DND-41 (cell line): ENCODE results near the gene IGSF9.

Experiments used
- ATAC-seq: fragments of 200-7000 bp; cut with Tn5 transposase; 3 replicates; pipeline ENCODE4 v1.9.1; 2021; ENCODE audit warnings: low read depth; ENCODE audit not compliant: insufficient read depth
- DNase-seq: peaks from one replicate; pipeline ENCODE4 v3.0.0-alpha.2; 2020
- H2AFZ ChIP-seq: 2 replicates; pipeline ENCODE4 v1.6.0; 2012; ENCODE audit warnings: low read depth, low read length
- H3K27ac ChIP-seq: 2 replicates; pipeline ENCODE4 v1.5.1; 2012; ENCODE audit warnings: low read length, inconsistent platforms
- H3K27me3 ChIP-seq: fragments of 200-600 bp; sonication (generic); 2 replicates; pipeline ENCODE4 v1.6.0; 2012; ENCODE audit warnings: low read length, mild to moderate bottlenecking, inconsistent platforms; ENCODE audit not compliant: insufficient read depth, poor library complexity
- H3K36me3 ChIP-seq: 2 replicates; pipeline ENCODE4 v1.5.1; 2012; ENCODE audit warnings: low read length, inconsistent platforms; ENCODE audit not compliant: insufficient read depth
- H3K4me1 ChIP-seq: 2 replicates; pipeline ENCODE4 v1.5.1; 2012; ENCODE audit warnings: mild to moderate bottlenecking, low read length; ENCODE audit not compliant: insufficient read depth
- H3K4me2 ChIP-seq: 2 replicates; pipeline ENCODE4 v1.6.0; 2012; ENCODE audit warnings: mild to moderate bottlenecking, moderate library complexity, low read length, inconsistent platforms; ENCODE audit not compliant: insufficient read depth
- H3K4me3 ChIP-seq, 2 experiments: fragments of 200-600 bp in 1 of 2; shearing (Covaris generic) in 1 of 2; 2 replicates each; pipeline ENCODE4 v1.5.1; 2012 to 2016; ENCODE audit warnings: inconsistent platforms in 2 of 2, low read length in 2 of 2, mild to moderate bottlenecking in 2 of 2, low read depth in 1 of 2, moderate library complexity in 1 of 2
- H3K79me2 ChIP-seq: 2 replicates; pipeline ENCODE4 v1.6.0; 2012; ENCODE audit warnings: low read length, inconsistent platforms; ENCODE audit not compliant: insufficient read depth
- H3K9ac ChIP-seq: 2 replicates; pipeline ENCODE4 v1.6.0; 2012; ENCODE audit warnings: low read depth, mild to moderate bottlenecking, inconsistent platforms, low read length, moderate library complexity
- H3K9me3 ChIP-seq: 2 replicates; pipeline ENCODE4 v1.5.1; 2012; ENCODE audit warnings: low read length, moderate library complexity, mild to moderate bottlenecking, inconsistent platforms; ENCODE audit not compliant: insufficient read depth, severe bottlenecking
- H4K20me1 ChIP-seq: 2 replicates; pipeline ENCODE4 v1.6.0; 2012; ENCODE audit warnings: low read length; ENCODE audit not compliant: insufficient read depth
- CTCF ChIP-seq: IDR thresholded peaks from 2 replicates; pipeline ENCODE4 v1.5.1; 2012; ENCODE audit warnings: borderline replicate concordance, low read length, moderate library complexity, mild to moderate bottlenecking; ENCODE audit not compliant: poor library complexity, severe bottlenecking; ENCODE audit errors: extremely low read depth
- EZH2 ChIP-seq: IDR thresholded peaks from 3 replicates; pipeline ENCODE4 v1.6.1; 2012; ENCODE audit warnings: borderline replicate concordance, low read depth, mild to moderate bottlenecking, moderate library complexity, low read length, inconsistent platforms; ENCODE audit not compliant: severe bottlenecking

IGSF9 gene

GRCh38 chr1:159897962-159898361 lies 47.5 kb downstream of the IGSF9 start:
- no peak overlapping the region for H3K4me2 ChIP-seq
- no peaks in the 10 kb centered on the region for H3K79me2 ChIP-seq
- H3K4me1 ChIP-seq, result no peaks in the 10 kb centered on the region
- TF ChIP-seq EZH2 (no peak), CTCF (no peak)
- no peak for DNase-seq
- no peak overlapping the region for H2AFZ ChIP-seq
- H3K9me3 ChIP-seq, result no peaks in the 10 kb centered on the region
- no peak overlapping the region for H3K4me3 ChIP-seq
- no peaks in the 10 kb centered on the region for H3K36me3 ChIP-seq
- H3K9ac ChIP-seq, result no peak overlapping the region
- H4K20me1 ChIP-seq, result no peaks in the 10 kb centered on the region
- no peak overlapping the region for H3K27ac ChIP-seq
- ATAC-seq, result no peak
- no peaks in the 10 kb centered on the region for H3K27me3 ChIP-seq

GRCh38 chr1:159896546-159896930 lies 48.9 kb downstream of the IGSF9 start:
- Histone ChIP-seq H3K4me2 (no peak overlapping the region), H2AFZ (no peak overlapping the region)

GRCh38 chr1:159895836-159896545 lies 49.4 kb downstream of the IGSF9 start:
- H3K9me3 ChIP-seq, result no peaks in the 10 kb centered on the region
- H3K4me3 ChIP-seq, result no peak overlapping the region
- no peaks in the 10 kb centered on the region for H3K36me3 ChIP-seq
- no peak overlapping the region for H3K9ac ChIP-seq
- no peaks in the 10 kb centered on the region for H3K79me2 ChIP-seq
- H3K27ac ChIP-seq, result no peak overlapping the region
- no peak for DNase-seq
- H2AFZ ChIP-seq, result no peak overlapping the region
- no peaks in the 10 kb centered on the region for H3K4me1 ChIP-seq
- TF ChIP-seq EZH2 (no peak), CTCF (no peak)
- H3K27me3 ChIP-seq, result no peaks in the 10 kb centered on the region
- no peak overlapping the region for H3K4me2 ChIP-seq
- ATAC-seq, result no peak
- H4K20me1 ChIP-seq, result no peaks in the 10 kb centered on the region

More at GRCh38 chr1:159896546-159896930, 48.9 kb downstream of the IGSF9 start:
- no peak for DNase-seq
- Histone ChIP-seq H3K4me3 (no peak overlapping the region), H3K27ac (no peak overlapping the region), H3K27me3 (no peaks in the 10 kb centered on the region), H3K36me3 (no peaks in the 10 kb centered on the region), H3K9me3 (no peaks in the 10 kb centered on the region), H3K79me2 (no peaks in the 10 kb centered on the region), H4K20me1 (no peaks in the 10 kb centered on the region), H3K4me1 (no peaks in the 10 kb centered on the region), H3K9ac (no peak overlapping the region)
- no peak for ATAC-seq
- TF ChIP-seq CTCF (no peak), EZH2 (no peak)

- Histone ChIP-seq H3K9ac (no peak overlapping the region), H3K27ac (no peak overlapping the region), H3K36me3 (no peaks in the 10 kb centered on the region), H3K9me3 (no peaks in the 10 kb centered on the region), H3K4me2 (no peak overlapping the region), H2AFZ (no peak overlapping the region), H4K20me1 (no peaks in the 10 kb centered on the region), H3K4me1 (no peaks in the 10 kb centered on the region), H3K79me2 (no peaks in the 10 kb centered on the region), H3K27me3 (no peaks in the 10 kb centered on the region), H3K4me3 (no peak overlapping the region)
- DNase-seq (no peak), ATAC-seq (no peak)
- no peak for TF ChIP-seq EZH2
- no peak for TF ChIP-seq CTCF
Observed at GRCh38 chr1:159895286-159895685, 50.1 kb downstream of the IGSF9 start.
